ENCODE measurements around the gene GLOD5. TPM values are rescaled to one million over a fixed set of nuclear protein-coding genes. Genes with fewer than 3 reads are reported as not detected.

Gene GLOD5
- not detected for total RNA-seq
- polyA plus RNA-seq = 0.07 TPM
- long read RNA-seq, donor 1 = 0 reads
- long read RNA-seq, donor 2 = 0 reads
- long read RNA-seq, donor 3 = 0 reads
- long read RNA-seq, donor 4 = 0 reads
- long read RNA-seq, donor 5 = 0 reads
- long read RNA-seq, donor 6 = 0 reads
- long read RNA-seq, donor 7 = 0 reads
- long read RNA-seq, donor 8 = 0 reads
- long read RNA-seq, donor 9 = 0 reads
- long read RNA-seq, donor 10 = 0 reads

DNA sequence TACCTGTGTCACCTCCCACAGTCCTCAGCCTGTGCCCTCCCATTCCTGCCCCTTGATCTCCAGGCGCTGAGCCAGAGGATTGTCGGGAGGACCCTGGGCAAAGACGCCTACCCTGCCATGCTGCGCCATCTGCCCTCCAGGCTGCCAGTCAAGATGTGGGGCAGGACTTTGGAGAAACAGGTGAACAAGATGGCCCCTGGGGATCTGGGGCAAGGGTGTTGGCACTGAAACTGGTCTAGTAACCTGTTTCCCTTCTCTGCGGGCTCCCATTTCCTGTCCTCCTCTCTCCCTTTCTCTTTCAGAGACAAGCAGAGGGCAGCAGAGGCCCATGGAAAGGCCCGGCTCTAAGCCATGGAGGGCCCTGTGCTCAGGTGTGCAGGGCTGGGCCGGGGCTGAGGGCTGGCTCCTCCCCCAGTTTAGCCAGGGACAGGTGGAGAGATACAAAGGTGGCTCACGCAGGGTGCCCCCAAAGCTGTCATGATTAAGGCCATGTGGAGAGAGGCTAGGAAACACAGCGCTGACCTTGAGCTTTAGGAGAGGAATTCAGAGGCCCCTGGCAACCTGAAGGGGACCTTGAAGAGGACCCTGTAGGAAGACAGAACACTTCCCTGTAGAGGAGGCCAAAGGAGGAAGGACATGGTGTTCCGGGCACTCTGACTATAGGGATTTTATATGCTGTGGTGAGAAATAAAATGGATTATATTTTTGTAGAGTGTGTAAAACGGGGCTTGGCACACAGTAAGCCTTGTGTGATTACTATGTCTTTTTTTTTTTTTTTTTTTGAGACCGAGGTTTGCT lies at the start of gene GLOD5:
GLOD5 (plus strand) TSS at position 74 of the 798 bp plus-strand sequence; CDS start at position 118, 44 bp downstream.
- Histone ChIP-seq H3K27me3 (ENCODE audit: control insufficient read depth in 2 of 2, insufficient read depth in 1 of 2, low read length in 1 of 2) (no peaks in the 10 kb centered on the region), H3K36me3 (ENCODE audit: control insufficient read depth in 2 of 2, insufficient read depth in 2 of 2, low read length in 1 of 2) (no peaks in the 10 kb centered on the region), H3K27ac (ENCODE audit: low read depth in 1 of 2, low read length in 1 of 2) (no peak within 1 kb of the TSS), H3K4me1 (ENCODE audit: control insufficient read depth in 2 of 2, insufficient read depth in 2 of 2, low read length in 2 of 2) (peaks cover 0 to 4% of the 10 kb centered on the region in 2 donors), H3K9me3 (ENCODE audit: control insufficient read depth in 2 of 2, insufficient read depth in 1 of 2, low read length in 1 of 2) (no peaks in the 10 kb centered on the region), H3K4me3 (ENCODE audit: low read length in 2 of 2) (no peak within 1 kb of the TSS)
- DNase-seq (ENCODE audit: low read depth in 6 of 9, low spot score in 9 of 9) = peak in 5 of 9 donors; percentile 0 to 47 (median 7)
- WGBS = 82% methylated on average over 12 of the region's 12 CpGs

DNA sequence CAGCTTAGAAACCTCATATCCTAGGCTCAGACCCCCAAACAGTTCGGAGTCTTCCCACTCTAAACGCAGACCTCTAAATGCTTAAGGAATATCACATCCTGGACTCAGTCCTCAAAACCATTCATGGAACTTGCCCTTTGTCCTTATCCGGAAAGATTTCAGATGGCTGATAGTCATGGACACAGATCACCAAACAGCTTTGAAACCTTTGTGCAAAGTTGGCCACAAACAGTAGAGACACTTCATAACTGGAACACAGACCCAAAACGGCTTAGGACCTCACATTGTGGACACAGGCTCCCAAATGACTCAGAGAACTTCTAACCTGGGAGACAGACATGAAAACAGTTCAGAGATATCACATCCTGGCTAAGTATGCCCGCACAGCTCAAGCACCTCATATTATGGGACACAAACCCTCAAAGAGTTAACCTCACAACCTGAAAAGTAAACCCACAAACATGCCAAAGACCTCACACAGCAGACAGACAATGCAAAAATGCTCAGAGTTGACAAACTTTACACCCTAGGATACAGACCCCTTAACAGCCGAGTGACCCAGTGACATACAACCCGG lies 49.5 kb upstream of the GLOD5 start:
- no peak overlapping the region for H3K27ac ChIP-seq (ENCODE audit: low read depth in 1 of 2, low read length in 1 of 2)
- peaks cover 5 to 34% of the 10 kb centered on the region in 2 donors for H3K4me1 ChIP-seq (ENCODE audit: control insufficient read depth in 2 of 2, insufficient read depth in 2 of 2, low read length in 2 of 2)
- no peaks in the 10 kb centered on the region for H3K9me3 ChIP-seq (ENCODE audit: control insufficient read depth in 2 of 2, insufficient read depth in 1 of 2, low read length in 1 of 2)
- DNase-seq (ENCODE audit: low read depth in 6 of 9, low spot score in 9 of 9) = no peak
- no peaks in the 10 kb centered on the region for H3K27me3 ChIP-seq (ENCODE audit: control insufficient read depth in 2 of 2, insufficient read depth in 1 of 2, low read length in 1 of 2)
- 97% methylated on average over 7 of the region's 7 CpGs for WGBS
- peaks cover 6 to 16% of the 10 kb centered on the region in 2 donors for H3K36me3 ChIP-seq (ENCODE audit: control insufficient read depth in 2 of 2, insufficient read depth in 2 of 2, low read length in 1 of 2)
- no peak overlapping the region for H3K4me3 ChIP-seq (ENCODE audit: low read length in 2 of 2)

DNA sequence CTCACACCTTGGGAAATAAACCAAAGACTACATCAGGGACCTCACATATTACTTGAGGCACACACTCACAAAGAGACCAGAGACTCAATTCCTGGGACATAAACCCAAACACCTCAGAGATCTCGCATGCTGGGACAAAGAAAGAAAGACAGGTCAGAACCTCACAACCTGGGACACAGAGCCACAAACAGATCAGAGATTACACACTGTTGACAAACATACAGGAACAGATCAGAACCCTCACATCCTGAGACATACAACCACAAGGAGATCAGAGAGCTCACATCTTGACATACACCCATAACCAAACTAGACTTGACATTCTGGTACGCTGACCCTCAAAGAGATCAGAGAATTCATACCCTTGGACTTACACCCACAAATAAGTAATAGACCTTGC lies 47.7 kb upstream of the GLOD5 start:
- H3K36me3 ChIP-seq (ENCODE audit: control insufficient read depth in 2 of 2, insufficient read depth in 2 of 2, low read length in 1 of 2) = no peaks in the 10 kb centered on the region
- H3K27ac ChIP-seq (ENCODE audit: low read depth in 1 of 2, low read length in 1 of 2) = peak overlapping the region in 1 of 2 donors; percentile 52
- 80% methylated on average over 2 of the region's 2 CpGs for WGBS
- peak in 1 of 9 donors; percentile 47 for DNase-seq (ENCODE audit: low read depth in 6 of 9, low spot score in 9 of 9)
- H3K4me3 ChIP-seq (ENCODE audit: low read length in 2 of 2) = no peak overlapping the region
- no peaks in the 10 kb centered on the region for H3K9me3 ChIP-seq (ENCODE audit: control insufficient read depth in 2 of 2, insufficient read depth in 1 of 2, low read length in 1 of 2)
- H3K4me1 ChIP-seq (ENCODE audit: control insufficient read depth in 2 of 2, insufficient read depth in 2 of 2, low read length in 2 of 2) = peaks cover 5 to 34% of the 10 kb centered on the region in 2 donors
- no peaks in the 10 kb centered on the region for H3K27me3 ChIP-seq (ENCODE audit: control insufficient read depth in 2 of 2, insufficient read depth in 1 of 2, low read length in 1 of 2)

DNA sequence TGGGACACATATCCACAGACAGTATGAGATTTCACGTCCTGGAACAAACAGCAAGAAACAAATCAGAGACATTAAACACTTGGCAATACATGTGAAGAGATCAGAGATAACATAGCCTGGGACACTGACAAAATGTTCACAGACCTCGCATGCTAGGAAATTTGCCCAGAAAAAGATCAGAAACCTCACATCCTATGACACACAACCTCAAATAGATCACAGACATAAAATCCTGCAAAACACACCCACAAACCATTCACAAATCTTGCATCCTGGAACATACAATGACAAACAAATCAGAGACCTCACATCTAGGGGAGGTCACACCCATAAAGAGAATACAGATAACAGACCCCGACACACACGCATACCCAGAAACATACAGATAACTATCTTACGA lies 47.0 kb upstream of the GLOD5 start:
- no peak for DNase-seq (ENCODE audit: low read depth in 6 of 9, low spot score in 9 of 9)

DNA sequence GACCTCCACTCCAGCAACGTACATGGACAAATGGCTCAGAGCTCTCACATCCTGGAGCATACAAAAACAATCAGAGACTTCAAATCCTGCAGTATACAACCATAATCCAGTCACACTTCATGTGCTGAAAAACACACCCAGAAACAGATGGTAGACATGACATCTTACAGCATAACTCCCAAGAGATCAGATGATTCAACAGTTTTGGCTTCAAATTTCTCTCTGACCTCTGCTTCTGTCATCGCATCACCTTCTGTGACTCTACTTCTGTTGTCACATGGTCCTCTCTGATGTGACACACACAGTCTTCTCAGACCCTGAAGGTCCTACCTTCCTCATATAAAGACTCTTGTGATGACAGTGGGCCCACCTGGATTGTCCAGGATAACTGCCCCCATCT lies 46.5 kb upstream of the GLOD5 start:
- no peaks in the 10 kb centered on the region for H3K9me3 ChIP-seq (ENCODE audit: control insufficient read depth in 2 of 2, insufficient read depth in 1 of 2, low read length in 1 of 2)
- 89% methylated on average over 2 of the region's 2 CpGs for WGBS
- H3K36me3 ChIP-seq (ENCODE audit: control insufficient read depth in 2 of 2, insufficient read depth in 2 of 2, low read length in 1 of 2) = no peaks in the 10 kb centered on the region
- H3K27ac ChIP-seq (ENCODE audit: low read depth in 1 of 2, low read length in 1 of 2) = peak overlapping the region in 1 of 2 donors; percentile 18
- peaks cover 5 to 34% of the 10 kb centered on the region in 2 donors for H3K4me1 ChIP-seq (ENCODE audit: control insufficient read depth in 2 of 2, insufficient read depth in 2 of 2, low read length in 2 of 2)
- no peak overlapping the region for H3K4me3 ChIP-seq (ENCODE audit: low read length in 2 of 2)
- DNase-seq (ENCODE audit: low read depth in 6 of 9, low spot score in 9 of 9) = no peak
- no peaks in the 10 kb centered on the region for H3K27me3 ChIP-seq (ENCODE audit: control insufficient read depth in 2 of 2, insufficient read depth in 1 of 2, low read length in 1 of 2)

More for the DNA sequence above, 47.0 kb upstream of the GLOD5 start:
- H3K36me3 ChIP-seq (ENCODE audit: control insufficient read depth in 2 of 2, insufficient read depth in 2 of 2, low read length in 1 of 2) = no peaks in the 10 kb centered on the region
- no peak overlapping the region for H3K4me3 ChIP-seq (ENCODE audit: low read length in 2 of 2)
- peaks cover 5 to 34% of the 10 kb centered on the region in 2 donors for H3K4me1 ChIP-seq (ENCODE audit: control insufficient read depth in 2 of 2, insufficient read depth in 2 of 2, low read length in 2 of 2)
- no peak overlapping the region for H3K27ac ChIP-seq (ENCODE audit: low read depth in 1 of 2, low read length in 1 of 2)
- H3K9me3 ChIP-seq (ENCODE audit: control insufficient read depth in 2 of 2, insufficient read depth in 1 of 2, low read length in 1 of 2) = no peaks in the 10 kb centered on the region
- 71% methylated on average over 5 of the region's 5 CpGs for WGBS
- no peaks in the 10 kb centered on the region for H3K27me3 ChIP-seq (ENCODE audit: control insufficient read depth in 2 of 2, insufficient read depth in 1 of 2, low read length in 1 of 2)

DNA sequence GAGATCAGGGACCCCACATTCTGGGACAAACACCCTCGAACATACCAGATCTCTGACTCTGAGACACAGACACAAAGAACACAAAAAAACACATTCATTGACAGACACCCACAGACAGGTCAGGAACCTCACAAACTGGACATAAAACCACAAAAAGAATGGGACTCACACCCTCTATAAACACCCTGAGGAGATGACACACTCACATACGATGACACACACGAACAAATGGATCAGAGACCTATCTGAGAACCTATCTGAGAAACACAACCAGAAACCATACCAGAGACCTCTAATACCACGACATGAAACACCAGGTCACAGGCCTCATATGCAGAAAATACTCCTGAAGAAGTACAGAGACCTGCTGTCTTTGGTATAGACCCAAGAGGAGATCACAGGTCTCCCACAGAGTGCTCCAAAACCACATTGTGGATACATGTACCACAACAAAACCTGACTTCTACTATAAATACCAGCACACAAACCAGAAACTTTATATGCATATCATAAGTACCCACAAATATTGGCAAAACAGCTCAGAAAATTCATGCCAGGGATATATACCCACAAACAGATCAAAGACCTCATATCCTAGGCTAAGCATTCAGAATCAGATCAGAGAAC lies 45.6 kb upstream of the GLOD5 start:
- H3K9me3 ChIP-seq (ENCODE audit: control insufficient read depth in 2 of 2, insufficient read depth in 1 of 2, low read length in 1 of 2) = no peaks in the 10 kb centered on the region
- no peaks in the 10 kb centered on the region for H3K27me3 ChIP-seq (ENCODE audit: control insufficient read depth in 2 of 2, insufficient read depth in 1 of 2, low read length in 1 of 2)
- no peaks in the 10 kb centered on the region for H3K36me3 ChIP-seq (ENCODE audit: control insufficient read depth in 2 of 2, insufficient read depth in 2 of 2, low read length in 1 of 2)
- peaks cover 5 to 37% of the 10 kb centered on the region in 2 donors for H3K4me1 ChIP-seq (ENCODE audit: control insufficient read depth in 2 of 2, insufficient read depth in 2 of 2, low read length in 2 of 2)
- no peak for DNase-seq (ENCODE audit: low read depth in 6 of 9, low spot score in 9 of 9)
- H3K4me3 ChIP-seq (ENCODE audit: low read length in 2 of 2) = no peak overlapping the region
- 63% methylated on average over 4 of the region's 4 CpGs for WGBS
- no peak overlapping the region for H3K27ac ChIP-seq (ENCODE audit: low read depth in 1 of 2, low read length in 1 of 2)

DNA sequence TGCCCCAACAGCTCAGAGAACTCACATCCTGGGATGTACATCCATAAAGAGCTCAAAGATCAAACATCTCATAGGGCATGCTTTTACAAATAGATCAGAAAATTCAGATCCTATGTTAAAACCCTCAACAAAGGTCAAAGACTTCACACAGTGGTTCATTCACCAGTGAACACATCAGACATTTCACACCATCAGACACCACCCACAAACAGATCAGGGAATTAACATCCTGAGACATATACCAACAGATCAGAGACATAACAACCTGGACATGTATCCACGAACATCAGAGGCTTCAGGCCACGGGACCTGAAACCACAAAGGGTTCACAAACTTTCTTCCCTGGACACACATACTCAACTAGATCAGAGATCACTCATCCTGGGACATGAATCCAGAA lies 41.6 kb upstream of the GLOD5 start:
- Histone ChIP-seq H3K27me3 (ENCODE audit: control insufficient read depth in 2 of 2, insufficient read depth in 1 of 2, low read length in 1 of 2) (no peaks in the 10 kb centered on the region), H3K4me1 (ENCODE audit: control insufficient read depth in 2 of 2, insufficient read depth in 2 of 2, low read length in 2 of 2) (peaks cover 0 to 12% of the 10 kb centered on the region in 2 donors), H3K4me3 (ENCODE audit: low read length in 2 of 2) (no peak overlapping the region), H3K9me3 (ENCODE audit: control insufficient read depth in 2 of 2, insufficient read depth in 1 of 2, low read length in 1 of 2) (no peaks in the 10 kb centered on the region), H3K36me3 (ENCODE audit: control insufficient read depth in 2 of 2, insufficient read depth in 2 of 2, low read length in 1 of 2) (no peaks in the 10 kb centered on the region), H3K27ac (ENCODE audit: low read depth in 1 of 2, low read length in 1 of 2) (no peak overlapping the region)
- 68% methylated on average over 2 of the region's 2 CpGs for WGBS
- DNase-seq (ENCODE audit: low read depth in 6 of 9, low spot score in 9 of 9) = no peak

DNA sequence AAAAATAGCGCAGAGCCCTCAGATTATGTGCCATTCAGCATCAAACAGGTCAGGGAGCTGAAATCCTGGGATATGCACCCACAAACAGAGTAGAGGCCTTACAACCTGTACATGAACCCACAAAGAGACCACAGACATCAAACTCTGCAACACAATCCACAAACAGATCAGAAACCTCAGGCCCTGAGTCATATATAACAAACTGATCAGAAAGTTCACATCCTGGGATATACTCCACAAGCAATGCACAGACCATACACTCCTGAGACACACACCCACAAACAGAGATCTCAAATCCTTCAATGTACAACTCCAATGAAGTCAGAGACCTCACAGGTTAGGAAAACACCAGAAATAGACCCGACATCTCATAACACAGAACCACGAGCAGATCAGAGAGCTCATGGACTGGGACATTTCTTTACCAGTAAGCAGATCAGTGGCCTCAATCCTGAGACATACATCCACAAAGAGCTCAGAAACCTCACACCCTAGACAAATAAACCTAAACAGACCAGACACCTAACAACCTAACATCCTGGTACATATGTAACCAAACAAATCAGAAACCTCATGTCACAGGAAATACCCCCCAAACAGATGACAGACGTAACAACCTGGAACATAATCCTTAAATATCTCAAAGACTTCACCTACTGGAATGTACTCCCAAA lies 40.8 kb upstream of the GLOD5 start:
- no peaks in the 10 kb centered on the region for H3K27me3 ChIP-seq (ENCODE audit: control insufficient read depth in 2 of 2, insufficient read depth in 1 of 2, low read length in 1 of 2)
- H3K9me3 ChIP-seq (ENCODE audit: control insufficient read depth in 2 of 2, insufficient read depth in 1 of 2, low read length in 1 of 2) = no peaks in the 10 kb centered on the region
- DNase-seq (ENCODE audit: low read depth in 6 of 9, low spot score in 9 of 9) = no peak
- H3K36me3 ChIP-seq (ENCODE audit: control insufficient read depth in 2 of 2, insufficient read depth in 2 of 2, low read length in 1 of 2) = no peaks in the 10 kb centered on the region
- H3K4me3 ChIP-seq (ENCODE audit: low read length in 2 of 2) = no peak overlapping the region
- H3K27ac ChIP-seq (ENCODE audit: low read depth in 1 of 2, low read length in 1 of 2) = no peak overlapping the region
- peaks cover 0 to 7% of the 10 kb centered on the region in 2 donors for H3K4me1 ChIP-seq (ENCODE audit: control insufficient read depth in 2 of 2, insufficient read depth in 2 of 2, low read length in 2 of 2)
- 80% methylated on average over 4 of the region's 4 CpGs for WGBS

Data from thymus (tissue), 14 donors.